Hepatocyte (in vitro differentiated cells): Measurements from ENCODE around the gene PCDHGA6. TPM values are rescaled to one million over a fixed set of nuclear protein-coding genes. Genes with fewer than 3 reads are reported as not detected.
"Not testable (repeated sequence)": the region's sequence is repeated elsewhere in the genome, so short reads cannot be mapped to it uniquely, and the experiment has no call there.

Experiments
- DNase-seq: peaks from one replicate; pipeline ENCODE4 v3.0.0-alpha.2; 2016; ENCODE audit warnings: low spot score
- H2AFZ ChIP-seq: fragments of 200-600 bp; sonication (generic); 2 replicates; pipeline ENCODE4 v1.6.0; 2016; ENCODE audit warnings: antibody characterized with exemption, mild to moderate bottlenecking
- H3K27ac ChIP-seq: fragments of 200-600 bp; sonication (generic); 2 replicates; pipeline ENCODE4 v1.5.1; 2016; ENCODE audit warnings: mild to moderate bottlenecking
- H3K27me3 ChIP-seq: fragments of 200-600 bp; sonication (generic); 2 replicates; pipeline ENCODE4 v1.6.1; 2016
- H3K36me3 ChIP-seq: fragments of 200-600 bp; sonication (generic); replicated peaks from 2 replicates; pipeline ENCODE4 v1.5.1; 2016; ENCODE audit warnings: low read depth; ENCODE audit not compliant: insufficient read depth
- H3K4me1 ChIP-seq: fragments of 200-600 bp; sonication (generic); 2 replicates; pipeline ENCODE4 v1.5.1; 2016; ENCODE audit warnings: mild to moderate bottlenecking, moderate library complexity; ENCODE audit not compliant: insufficient read depth
- H3K4me2 ChIP-seq: fragments of 200-600 bp; sonication (generic); 2 replicates; pipeline ENCODE4 v1.6.0; 2016
- H3K4me3 ChIP-seq: fragments of 200-600 bp; sonication (generic); 2 replicates; pipeline ENCODE4 v1.5.1; 2016; ENCODE audit warnings: mild to moderate bottlenecking
- H3K79me2 ChIP-seq: fragments of 200-600 bp; sonication (generic); 2 replicates; pipeline ENCODE4 v1.6.0; 2017; ENCODE audit warnings: mild to moderate bottlenecking
- H3K9me2 ChIP-seq: fragments of 200-600 bp; sonication (generic); replicated peaks from 2 replicates; pipeline ENCODE4 v1.6.0; 2017; ENCODE audit warnings: mild to moderate bottlenecking; ENCODE audit not compliant: insufficient read depth
- H3K9me3 ChIP-seq: fragments of 200-600 bp; sonication (generic); 2 replicates; pipeline ENCODE4 v1.5.1; 2016; ENCODE audit warnings: low read depth, mild to moderate bottlenecking
- H4K20me1 ChIP-seq: fragments of 200-600 bp; sonication (generic); 2 replicates; pipeline ENCODE4 v1.6.0; 2016; ENCODE audit warnings: mild to moderate bottlenecking; ENCODE audit not compliant: insufficient read depth, poor library complexity, severe bottlenecking
- CTCF ChIP-seq: fragments of 200-600 bp; sonication (generic); IDR thresholded peaks from 2 replicates; pipeline ENCODE4 v1.5.1; 2016; ENCODE audit warnings: antibody characterized with exemption, mild to moderate bottlenecking; ENCODE audit not compliant: poor library complexity
- EZH2 ChIP-seq: fragments of 200-600 bp; sonication (generic); IDR thresholded peaks from 2 replicates; pipeline ENCODE4 v1.6.1; 2016; ENCODE audit warnings: antibody characterized with exemption, mild to moderate bottlenecking, borderline replicate concordance
- EZH2phosphoT487 ChIP-seq: fragments of 200-600 bp; sonication (generic); IDR thresholded peaks from one replicate; pipeline ENCODE4 v1.6.1; 2018; ENCODE audit warnings: antibody characterized with exemption, mild to moderate bottlenecking, low read depth, moderate library complexity; ENCODE audit not compliant: unreplicated experiment, severe bottlenecking
- WGBS: methylation state at CpG from one replicate; pipeline ENCODE4 v1.1.6; 2016; ENCODE audit warnings: low lambda C conversion rate; ENCODE audit errors: missing lambda C conversion rate; 5-methylcytosine and 5-hydroxymethylcytosine counted together
- polyA plus RNA-seq: library from polyadenylated mRNA; unstranded; fragments of >200 nt; fragmentation: Nextera tagmentation; extraction: Ambion mirVana; gene quantifications from 2 replicates; pipeline ENCODE4 v1.2.1, GENCODE V29; 2016
- total RNA-seq: library from RNA; depleted of rRNA; stranded (reverse); fragments of >200 nt; gene quantifications from 2 replicates; pipeline ENCODE4 v1.2.3, GENCODE V29; 2014

The PCDHGA6 gene
- total and polyA plus RNA-seq, 2 experiments from 2014 or later: 0.11 TPM; not detected in 1

GRCh38 chr5:141342773-141343172 lies 30.9 kb upstream of the PCDHGA6 start:
- Histone ChIP-seq H3K9me3 (no peaks in the 10 kb centered on the region), H3K79me2 (no peaks in the 10 kb centered on the region), H4K20me1 (no peaks in the 10 kb centered on the region), H3K9me2 (no peaks in the 10 kb centered on the region), H2AFZ (no peak overlapping the region), H3K27me3 (no peaks in the 10 kb centered on the region), H3K27ac (no peak overlapping the region), H3K4me2 (no peak overlapping the region), H3K36me3 (no peaks in the 10 kb centered on the region), H3K4me1 (no peaks in the 10 kb centered on the region), H3K4me3 (no peak overlapping the region)
- no peak for DNase-seq
- 54% methylated on average over 1 of the region's 1 CpG for WGBS
- TF ChIP-seq EZH2 (no peak), EZH2phosphoT487 (no peak), CTCF (no peak)

GRCh38 chr5:141343242-141343952 lies 30.3 kb upstream of the PCDHGA6 start, which contains the start of gene PCDHGA3:
PCDHGA3 (plus strand) TSS chr5:141343829; CDS start chr5:141344034, 205 bp downstream.
- no peak within 1 kb of the TSS for H2AFZ ChIP-seq
- no peaks in the 10 kb centered on the region for H3K36me3 ChIP-seq
- H3K4me2 ChIP-seq: no peak within 1 kb of the TSS
- H3K4me1 ChIP-seq: no peaks in the 10 kb centered on the region
- DNase-seq: no peak
- no peak within 1 kb of the TSS for H3K4me3 ChIP-seq
- no peaks in the 10 kb centered on the region for H3K79me2 ChIP-seq
- 79% methylated on average over 9 of the region's 9 CpGs for WGBS
- H3K27ac ChIP-seq: no peak within 1 kb of the TSS
- no peaks in the 10 kb centered on the region for H3K9me2 ChIP-seq
- H4K20me1 ChIP-seq: no peaks in the 10 kb centered on the region
- TF ChIP-seq EZH2: no peak
- no peak for TF ChIP-seq EZH2phosphoT487
- no peaks in the 10 kb centered on the region for H3K27me3 ChIP-seq
- H3K9me3 ChIP-seq: no peaks in the 10 kb centered on the region

- H3K79me2 ChIP-seq: no peaks in the 10 kb centered on the region
- no peak overlapping the region for H2AFZ ChIP-seq
- WGBS: 96% methylated on average over 31 of the region's 31 CpGs
- no peaks in the 10 kb centered on the region for H3K27me3 ChIP-seq
- no peak for TF ChIP-seq EZH2
- no peak for TF ChIP-seq EZH2phosphoT487
- no peak for TF ChIP-seq CTCF
- H3K9me3 ChIP-seq: no peaks in the 10 kb centered on the region
- H3K4me1 ChIP-seq: no peaks in the 10 kb centered on the region
- no peaks in the 10 kb centered on the region for H3K36me3 ChIP-seq
- no peak for DNase-seq
- no peak overlapping the region for H3K27ac ChIP-seq
- H3K9me2 ChIP-seq: no peaks in the 10 kb centered on the region
- no peak overlapping the region for H3K4me3 ChIP-seq
- H4K20me1 ChIP-seq: no peaks in the 10 kb centered on the region
- no peak overlapping the region for H3K4me2 ChIP-seq
These were observed 29.7 kb upstream of the PCDHGA6 start for GRCh38 chr5:141343953-141344463.

GRCh38 chr5:141345327-141345726 lies 28.4 kb upstream of the PCDHGA6 start:
- no peak overlapping the region for H3K4me2 ChIP-seq
- TF ChIP-seq EZH2phosphoT487 (no peak), CTCF (no peak), EZH2 (no peak)
- no peak overlapping the region for H3K4me3 ChIP-seq
- DNase-seq: no peak
- no peaks in the 10 kb centered on the region for H3K36me3 ChIP-seq
- 97% methylated on average over 20 of the region's 20 CpGs for WGBS
- no peaks in the 10 kb centered on the region for H3K9me3 ChIP-seq
- H3K27me3 ChIP-seq: no peaks in the 10 kb centered on the region
- H3K27ac ChIP-seq: no peak overlapping the region
- no peak overlapping the region for H2AFZ ChIP-seq
- H3K4me1 ChIP-seq: no peaks in the 10 kb centered on the region
- H3K9me2 ChIP-seq: no peaks in the 10 kb centered on the region
- H3K79me2 ChIP-seq: no peaks in the 10 kb centered on the region
- H4K20me1 ChIP-seq: no peaks in the 10 kb centered on the region

GRCh38 chr5:141346017-141346416 lies 27.7 kb upstream of the PCDHGA6 start:
- H3K36me3 ChIP-seq, H3K27me3 ChIP-seq, H2AFZ ChIP-seq, DNase-seq, H3K79me2 ChIP-seq, H3K27ac ChIP-seq, H4K20me1 ChIP-seq, H3K4me2 ChIP-seq, H3K9me3 ChIP-seq, H3K4me1 ChIP-seq, H3K4me3 ChIP-seq, H3K9me2 ChIP-seq: not testable (repeated sequence)
- 94% methylated on average over 23 of the region's 35 CpGs for WGBS
